Suprapubic skin (tissue), 3 donors: ENCODE results near the gene PI4K2B.

Experiments
- CTCF ChIP-seq, 2 donors: fragments of 200-600 bp in 1 of 2; fragments of 450-650 bp in 1 of 2; sonication (generic) in 1 of 2; IDR thresholded peaks; one replicate each; pipeline ENCODE4 v1.5.1; 2016 to 2019; ENCODE audit warnings: antibody characterized with exemption in 2 of 2, mild to moderate bottlenecking in 1 of 2, moderate library complexity in 1 of 2
- EP300 ChIP-seq: sonication (generic); formaldehyde crosslinking; IDR thresholded peaks from one replicate; pipeline ENCODE4 v1.6.1; 2017; ENCODE audit warnings: antibody characterized with exemption
- POLR2A ChIP-seq, 2 donors: fragments of 450-650 bp; IDR thresholded peaks; one replicate each; pipeline ENCODE4 v1.6.1; 2017; ENCODE audit warnings: antibody characterized with exemption in 2 of 2, mild to moderate bottlenecking in 2 of 2, moderate library complexity in 2 of 2

DNA sequence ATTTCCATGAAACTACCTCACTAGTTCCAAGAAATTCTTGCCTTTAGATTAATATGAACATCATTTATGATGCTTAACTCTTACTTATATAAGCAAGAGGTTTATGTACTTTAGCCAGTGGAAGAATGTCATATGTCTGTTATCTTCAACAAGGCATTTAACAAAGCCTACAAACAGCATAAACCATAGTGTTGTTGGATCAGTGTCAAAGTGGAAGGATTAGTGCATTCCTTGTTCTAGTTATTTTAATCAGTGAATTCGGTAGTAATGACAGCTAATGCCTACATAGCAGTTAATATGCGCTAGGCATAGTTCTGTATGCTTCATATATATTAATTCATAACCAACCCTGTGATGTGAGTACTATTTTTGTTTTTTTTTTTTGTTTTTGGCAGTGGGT is 3.1 kb downstream of the PI4K2B start:
- TF ChIP-seq CTCF (IDR thresholded peaks at IDR 0.05): no peak
- no peak for TF ChIP-seq POLR2A (IDR thresholded peaks at IDR 0.05)
- TF ChIP-seq EP300: no peak
